NCI-H226 (cell line): ENCODE measurements around the gene TAOK1.
"Not testable (repeated sequence)": the region's sequence is repeated elsewhere in the genome, so short reads cannot be mapped to it uniquely, and the experiment has no call there.

ENCODE experiments used
- DNase-seq: peaks from one replicate; pipeline ENCODE4 v3.0.0-alpha.2; 2015

Gene TAOK1

GRCh38 chr17:29389982-29390850 lies at the start of gene TAOK1:
Gene TAOK1, plus strand, starts transcription at chr17:29390363. Its CDS starts 61,186 bp downstream, at chr17:29451549.
- DNase-seq, result peak; percentile 94

- DNase-seq, result peak; percentile 30
Observed at GRCh38 chr17:29341726-29342125, 48.4 kb upstream of the TAOK1 start.

- DNase-seq, result no peak
Observed at GRCh38 chr17:29342158-29342765, 47.9 kb upstream of the TAOK1 start.

GRCh38 chr17:29344201-29344856 lies 45.8 kb upstream of the TAOK1 start:
- DNase-seq, result no peak

DNA sequence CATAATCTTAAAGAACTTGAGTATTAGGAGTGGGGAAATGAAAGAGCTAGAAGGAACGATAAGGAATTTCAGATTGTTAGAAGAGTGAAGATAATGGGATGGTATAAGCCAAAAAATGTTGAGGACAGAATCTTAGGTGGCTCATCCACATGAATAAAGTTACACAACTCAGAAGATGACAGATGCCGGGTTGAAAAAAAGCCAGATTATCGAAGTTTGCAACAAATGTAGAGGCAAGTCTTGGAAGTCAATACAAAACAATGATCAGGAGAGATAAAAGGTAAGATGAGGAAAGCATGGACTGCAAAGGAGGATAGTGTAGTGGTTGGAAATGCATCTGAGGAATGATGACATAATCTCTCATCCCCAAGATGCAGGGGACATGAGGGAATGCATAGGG lies 45.1 kb upstream of the TAOK1 start:
- no peak for DNase-seq

- not testable (repeated sequence) for DNase-seq
Observed at GRCh38 chr17:29345470-29345869, 44.7 kb upstream of the TAOK1 start.

DNA sequence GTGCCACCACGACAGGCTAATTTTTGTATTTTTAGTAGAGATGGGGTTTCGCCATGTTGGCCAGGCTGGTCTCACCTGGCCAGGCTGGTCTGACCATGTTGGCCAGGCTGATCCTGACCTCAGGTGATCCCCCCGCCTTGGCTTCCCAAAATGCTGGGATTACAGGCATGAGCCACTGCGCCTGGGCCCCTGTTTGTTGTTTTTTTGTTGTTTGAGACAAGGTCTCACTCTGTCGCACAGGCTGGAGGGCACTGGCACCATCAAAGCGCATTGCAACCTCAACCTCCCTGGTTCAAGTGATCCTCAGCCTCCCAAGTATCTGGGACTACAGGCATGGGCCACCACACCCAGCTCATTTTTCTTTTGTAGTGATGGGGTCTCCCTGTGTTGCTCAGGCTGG lies 43.7 kb upstream of the TAOK1 start:
- DNase-seq, result no peak

GRCh38 chr17:29347831-29348629 lies 42.1 kb upstream of the TAOK1 start:
- peak; percentile 41 for DNase-seq

DNA sequence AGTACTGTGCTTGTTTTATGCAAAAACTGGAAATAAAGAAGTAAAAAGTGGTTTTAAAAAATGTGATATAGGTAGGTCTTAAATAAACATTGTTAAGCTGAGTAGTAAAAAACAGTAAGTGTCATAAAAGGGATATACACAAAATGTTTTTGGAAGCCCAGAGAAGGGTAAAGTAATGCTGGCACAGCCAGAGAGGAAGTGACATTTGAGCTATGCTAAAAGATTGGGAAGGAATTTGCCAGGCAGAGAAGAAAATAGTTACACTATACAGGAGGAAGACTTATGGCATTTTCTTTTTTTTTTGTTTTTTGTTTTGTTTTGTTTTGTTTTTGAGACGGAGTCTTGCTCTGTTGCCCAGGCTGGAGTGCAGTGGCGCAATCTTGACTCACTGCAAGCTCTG lies 40.8 kb upstream of the TAOK1 start:
- no peak for DNase-seq

GRCh38 chr17:29352146-29352545 lies 38.0 kb upstream of the TAOK1 start:
- DNase-seq, result no peak

DNA sequence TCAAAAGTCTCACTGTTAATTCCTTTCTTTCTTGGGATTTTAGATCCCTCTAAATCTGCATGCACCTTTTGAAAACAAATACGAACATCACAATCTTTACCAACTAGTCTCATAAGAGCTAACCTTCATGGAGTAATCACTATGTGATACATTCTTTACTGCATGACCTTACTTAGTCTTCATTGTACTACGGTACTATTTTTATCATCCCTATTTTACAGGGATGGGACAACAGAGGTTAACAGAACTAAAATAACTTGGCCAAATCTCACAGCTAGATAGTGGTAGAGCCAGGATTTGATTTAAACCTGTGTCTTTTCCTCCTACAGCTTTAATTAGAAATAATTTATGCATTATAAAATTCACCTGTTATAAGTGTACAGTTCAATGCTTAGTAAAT lies 32.9 kb upstream of the TAOK1 start:
- DNase-seq, result no peak

DNA sequence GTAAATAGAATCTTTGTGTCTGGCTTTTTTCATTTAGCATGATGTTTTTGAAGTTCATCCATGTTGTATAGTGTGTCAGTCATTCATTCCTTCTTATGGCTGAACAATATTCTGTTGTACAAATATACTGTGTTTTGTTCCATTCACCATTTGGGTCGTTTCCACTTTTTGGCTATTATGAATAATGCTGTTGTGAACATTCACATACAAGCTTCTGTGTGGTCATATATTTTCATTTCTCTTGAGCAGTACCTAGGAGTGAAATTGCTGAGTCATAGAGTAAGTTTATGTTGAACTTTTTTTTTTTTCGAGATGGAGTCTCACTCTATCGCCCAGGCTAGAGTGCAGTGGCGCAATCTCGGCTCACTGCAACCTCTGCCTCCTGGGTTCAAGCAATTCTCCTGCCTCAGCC lies 32.3 kb upstream of the TAOK1 start:
- no peak for DNase-seq

DNA sequence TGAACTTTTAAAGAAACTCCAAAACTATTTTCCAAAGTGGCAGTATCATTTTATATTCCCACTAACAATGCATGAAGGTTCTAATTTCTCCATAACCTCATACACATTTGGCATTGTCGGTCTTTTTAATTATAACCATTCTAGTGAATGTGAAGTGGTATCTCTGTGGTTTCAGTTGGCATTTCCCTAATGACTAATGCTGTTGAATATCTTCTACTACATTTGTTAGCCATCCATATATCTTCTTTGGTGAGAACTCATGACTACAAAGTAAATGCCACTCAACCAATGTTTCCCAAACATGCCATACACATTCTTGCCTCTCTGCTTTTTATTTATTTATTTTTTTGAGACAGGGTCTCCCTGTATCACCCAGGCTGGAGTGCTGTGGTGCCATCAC lies 31.7 kb upstream of the TAOK1 start:
- DNase-seq, result peak; percentile 71

- no peak for DNase-seq
Observed at GRCh38 chr17:29359777-29360176, 30.4 kb upstream of the TAOK1 start.

DNA sequence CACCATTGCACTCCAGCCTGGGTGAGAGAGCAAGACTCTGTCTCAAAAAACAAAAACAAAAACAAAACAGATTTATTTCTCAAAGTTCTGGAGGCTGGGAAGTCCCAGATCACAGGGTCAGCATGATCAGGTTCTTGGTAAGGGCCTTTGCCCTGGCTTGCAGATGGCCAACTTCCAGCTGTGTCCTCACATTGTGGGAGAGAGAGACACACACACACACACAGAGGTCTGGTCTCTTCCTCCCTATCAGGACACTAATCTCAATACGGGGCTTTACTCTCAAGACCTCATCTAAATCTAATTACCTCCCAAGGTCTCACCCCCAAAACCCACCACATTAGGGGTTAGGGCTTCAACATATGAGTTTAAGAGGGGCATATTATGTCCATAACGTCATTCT lies 26.4 kb upstream of the TAOK1 start:
- DNase-seq, result no peak

DNA sequence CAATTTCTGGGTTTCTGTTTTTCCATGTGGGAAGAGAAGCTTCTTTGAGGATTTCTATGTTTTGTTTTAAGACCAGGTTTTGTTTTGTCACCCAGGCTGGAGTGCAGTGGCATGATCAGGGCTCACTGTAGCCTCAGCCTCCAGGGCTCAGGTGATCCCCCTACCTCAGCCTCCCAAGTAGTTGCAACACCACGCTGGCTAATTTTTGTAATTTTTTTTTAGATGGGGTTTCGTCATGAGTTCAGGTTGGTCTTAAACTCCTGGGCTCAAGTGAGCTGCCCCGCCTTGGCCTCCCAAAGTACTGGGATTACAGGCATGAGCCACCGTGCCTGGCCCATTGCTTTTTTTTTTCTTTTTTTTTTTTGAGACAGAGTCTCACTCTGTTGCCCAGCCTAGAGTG lies 25.5 kb upstream of the TAOK1 start:
- DNase-seq, result no peak

- DNase-seq, result no peak
Observed at GRCh38 chr17:29368161-29368560, 22.0 kb upstream of the TAOK1 start.

DNA sequence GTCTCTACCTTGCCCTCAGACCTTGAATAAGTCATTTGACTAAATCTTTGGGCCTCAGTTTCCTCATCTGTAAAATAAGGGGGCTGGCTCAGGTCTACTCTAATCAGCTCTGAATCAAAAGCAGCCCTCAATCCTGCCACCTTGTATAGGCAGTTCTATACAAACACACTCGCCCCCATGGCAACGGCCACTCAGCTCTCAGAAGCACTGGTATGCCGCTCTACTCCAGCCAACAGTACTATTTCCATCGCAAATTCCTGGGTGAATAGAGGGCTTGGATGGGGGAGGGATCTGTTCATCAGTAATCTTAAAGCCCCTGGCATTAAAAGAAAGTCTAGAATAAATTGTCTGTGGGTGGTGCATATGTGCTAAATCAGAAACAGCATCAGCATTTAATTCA lies 21.2 kb upstream of the TAOK1 start:
- DNase-seq, result no peak

DNA sequence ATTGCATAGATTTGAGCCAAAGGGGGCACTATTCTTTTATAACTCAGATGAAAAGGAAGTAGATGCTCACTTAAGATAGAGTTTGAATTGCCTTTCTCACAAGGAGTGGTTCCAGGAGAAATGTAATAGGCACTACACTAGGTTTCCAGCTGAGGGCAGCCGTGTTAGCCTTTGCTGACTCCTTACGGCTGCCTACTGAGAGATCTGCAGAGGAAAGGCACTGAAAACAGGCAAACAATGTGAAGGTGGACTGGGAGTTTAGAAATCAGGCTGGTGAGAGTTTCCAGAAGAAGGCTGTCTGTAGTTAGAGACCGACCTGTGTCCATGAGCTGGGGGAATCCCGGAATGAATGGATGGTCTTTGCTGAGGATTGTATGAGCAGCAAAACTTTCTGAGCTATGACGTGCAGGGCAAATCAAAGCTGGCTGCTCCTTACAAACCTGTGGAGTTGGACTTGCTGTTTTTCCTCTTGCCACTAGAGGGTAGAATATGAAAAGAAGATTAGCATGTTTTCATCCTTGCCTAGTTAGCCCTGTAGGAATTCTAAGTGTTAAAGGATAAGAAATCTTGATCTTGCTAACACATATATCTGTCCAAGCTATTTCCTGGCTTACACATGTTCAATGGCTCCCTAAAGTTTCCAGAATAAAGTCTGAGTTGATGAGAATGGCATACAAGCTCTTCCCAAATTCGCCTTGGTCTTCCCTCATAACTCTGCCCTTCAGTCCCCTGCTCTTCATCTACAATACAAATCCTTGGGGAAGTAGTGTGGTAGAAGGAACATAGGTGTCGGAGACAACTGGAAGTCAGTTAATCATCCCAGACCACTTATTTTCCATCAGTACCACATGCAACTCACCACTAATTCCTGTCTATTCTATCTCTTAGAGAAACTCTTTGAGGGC lies 20.1 kb upstream of the TAOK1 start:
- DNase-seq, result peak; percentile 68

GRCh38 chr17:29376667-29377270 lies 13.4 kb upstream of the TAOK1 start:
- DNase-seq, result peak; percentile 91

- no peak for DNase-seq
Observed at GRCh38 chr17:29378500-29378899, 11.7 kb upstream of the TAOK1 start.
